Measurements from ENCODE around the gene SLC25A1. TPM values are rescaled to one million over a fixed set of nuclear protein-coding genes. Genes with fewer than 3 reads are reported as not detected.

SLC25A1 gene
- total RNA-seq, 1 experiment from 2014 or later, result 151 TPM

DNA sequence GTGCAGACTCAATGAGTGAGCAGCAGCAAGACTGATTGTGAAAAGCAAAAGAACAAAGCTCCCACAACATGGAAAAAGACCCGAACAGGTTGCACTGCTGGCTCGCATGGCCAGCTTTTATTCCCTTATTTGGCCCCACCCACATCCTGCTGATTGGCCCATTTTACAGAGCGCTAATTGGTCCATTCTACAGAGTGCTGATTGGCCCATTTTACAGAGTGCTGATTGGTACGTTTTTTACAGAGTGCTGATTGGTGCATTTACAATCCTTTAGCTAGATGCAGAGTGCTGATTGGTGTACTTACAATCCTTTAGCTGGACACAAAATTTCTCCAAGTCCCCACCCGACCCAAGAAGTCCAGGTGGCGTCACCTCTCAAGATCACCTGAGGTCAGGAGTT, 15.3 kb upstream of the SLC25A1 start:
- no peak overlapping the region for H4K91ac ChIP-seq (ENCODE audit: insufficient read length, low read depth, low read length)
- no peaks in the 10 kb centered on the region for H3K27me3 Mint-ChIP-seq (ENCODE audit: low read depth)
- H3K18ac ChIP-seq (ENCODE audit: insufficient read length, low read depth, low read length), result no peak overlapping the region
- H3T11ph ChIP-seq (ENCODE audit: low read length), result no peak overlapping the region
- no peak overlapping the region for H3K27ac Mint-ChIP-seq
- no peaks in the 10 kb centered on the region for H3K27me3 ChIP-seq (ENCODE audit: insufficient read depth, low read length)
- no peak overlapping the region for H2BK15ac ChIP-seq (ENCODE audit: low read depth, low read length)
- H3K9me3 Mint-ChIP-seq, result no peaks in the 10 kb centered on the region; a peak in 1 of 5 replicates
- no peaks in the 10 kb centered on the region for H3K9me3 ChIP-seq (ENCODE audit: control insufficient read depth, low read depth, low read length)
- peaks cover 7% of the 10 kb centered on the region in 2 experiments for H3K4me1 Mint-ChIP-seq
- no peak overlapping the region for H3K27ac ChIP-seq (ENCODE audit: insufficient read length, low read depth, low read length)
- H3K4ac ChIP-seq (ENCODE audit: low read depth, low read length), result no peak overlapping the region
- H3K4me1 ChIP-seq (ENCODE audit: insufficient read depth, low read length), result no peaks in the 10 kb centered on the region
- H2BK20ac ChIP-seq (ENCODE audit: low read depth, low read length, poor library complexity, severe bottlenecking), result no peak overlapping the region
- no peak overlapping the region for H2BK5ac ChIP-seq (ENCODE audit: insufficient read length, low read length)
- WGBS (ENCODE audit: extremely low coverage, insufficient read length, low lambda C conversion rate), result no CpG with 5 or more reads among the region's 6 CpGs
- no peaks in the 10 kb centered on the region for H3K79me2 ChIP-seq (ENCODE audit: insufficient read depth, low read length)
- H2AFZ ChIP-seq (ENCODE audit: low read length), result no peak overlapping the region
- no peak overlapping the region for H3K14ac ChIP-seq (ENCODE audit: insufficient read depth, low read length)
- H3K4me2 ChIP-seq (ENCODE audit: insufficient read depth, insufficient read length, low read length), result no peak overlapping the region
- no peak for DNase-seq
- H4K20me1 ChIP-seq (ENCODE audit: control insufficient read depth, insufficient read depth, insufficient read length), result no peaks in the 10 kb centered on the region
- TF ChIP-seq, protein P1, sequence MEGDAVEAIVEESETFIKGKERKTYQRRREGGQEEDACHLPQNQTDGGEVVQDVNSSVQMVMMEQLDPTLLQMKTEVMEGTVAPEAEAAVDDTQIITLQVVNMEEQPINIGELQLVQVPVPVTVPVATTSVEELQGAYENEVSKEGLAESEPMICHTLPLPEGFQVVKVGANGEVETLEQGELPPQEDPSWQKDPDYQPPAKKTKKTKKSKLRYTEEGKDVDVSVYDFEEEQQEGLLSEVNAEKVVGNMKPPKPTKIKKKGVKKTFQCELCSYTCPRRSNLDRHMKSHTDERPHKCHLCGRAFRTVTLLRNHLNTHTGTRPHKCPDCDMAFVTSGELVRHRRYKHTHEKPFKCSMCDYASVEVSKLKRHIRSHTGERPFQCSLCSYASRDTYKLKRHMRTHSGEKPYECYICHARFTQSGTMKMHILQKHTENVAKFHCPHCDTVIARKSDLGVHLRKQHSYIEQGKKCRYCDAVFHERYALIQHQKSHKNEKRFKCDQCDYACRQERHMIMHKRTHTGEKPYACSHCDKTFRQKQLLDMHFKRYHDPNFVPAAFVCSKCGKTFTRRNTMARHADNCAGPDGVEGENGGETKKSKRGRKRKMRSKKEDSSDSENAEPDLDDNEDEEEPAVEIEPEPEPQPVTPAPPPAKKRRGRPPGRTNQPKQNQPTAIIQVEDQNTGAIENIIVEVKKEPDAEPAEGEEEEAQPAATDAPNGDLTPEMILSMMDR (conservative IDR thresholded peaks at IDR 0.05), result no peak
- no peaks in the 10 kb centered on the region for H3K23me2 ChIP-seq (ENCODE audit: insufficient read length, low read depth, low read length, poor library complexity, severe bottlenecking)
- no peak overlapping the region for H2AK5ac ChIP-seq (ENCODE audit: insufficient read length, low read length)
- H3K23ac ChIP-seq (ENCODE audit: insufficient read length, low read depth, low read length), result no peak overlapping the region
- H4K8ac ChIP-seq (replicated peaks; ENCODE audit: insufficient read length, low read depth, low read length), result no peak overlapping the region
- H3K4me3 Mint-ChIP-seq, result no peak overlapping the region
- H2BK12ac ChIP-seq (ENCODE audit: insufficient read length, low read depth, low read length), result no peak overlapping the region
- H3K36me3 Mint-ChIP-seq (ENCODE audit: insufficient read depth in 1 of 3, low read depth in 3 of 3), result peaks cover 27 to 61% (median 56%) of the 10 kb centered on the region in 3 experiments
- no peak overlapping the region for H3K9ac ChIP-seq (ENCODE audit: extremely low read depth, insufficient read length, low read length)
- H3K79me1 ChIP-seq (ENCODE audit: insufficient read depth, low read depth, low read length, poor library complexity, severe bottlenecking), result no peaks in the 10 kb centered on the region
- H4K5ac ChIP-seq (ENCODE audit: insufficient read length, low read depth, low read length), result no peak overlapping the region
- no peak overlapping the region for H2BK120ac ChIP-seq (ENCODE audit: low read depth, low read length, poor library complexity, severe bottlenecking)
- no peak overlapping the region for H3K56ac ChIP-seq (ENCODE audit: insufficient read length, low read depth, low read length)

All from H9 (cell line).